Measurements from ENCODE around the gene KLK1.

KLK1 gene

GRCh38 chr19:50823389-50824042 lies at the start of gene KLK1:
Gene KLK1, minus strand, starts transcription at chr19:50823787. Its CDS starts 39 bp downstream, at chr19:50823748.
- in situ Hi-C loops (cut with HindIII; ENCODE audit: low sequenced_read_pairs), result no loop called here
- TF ChIP-seq, protein P1, sequence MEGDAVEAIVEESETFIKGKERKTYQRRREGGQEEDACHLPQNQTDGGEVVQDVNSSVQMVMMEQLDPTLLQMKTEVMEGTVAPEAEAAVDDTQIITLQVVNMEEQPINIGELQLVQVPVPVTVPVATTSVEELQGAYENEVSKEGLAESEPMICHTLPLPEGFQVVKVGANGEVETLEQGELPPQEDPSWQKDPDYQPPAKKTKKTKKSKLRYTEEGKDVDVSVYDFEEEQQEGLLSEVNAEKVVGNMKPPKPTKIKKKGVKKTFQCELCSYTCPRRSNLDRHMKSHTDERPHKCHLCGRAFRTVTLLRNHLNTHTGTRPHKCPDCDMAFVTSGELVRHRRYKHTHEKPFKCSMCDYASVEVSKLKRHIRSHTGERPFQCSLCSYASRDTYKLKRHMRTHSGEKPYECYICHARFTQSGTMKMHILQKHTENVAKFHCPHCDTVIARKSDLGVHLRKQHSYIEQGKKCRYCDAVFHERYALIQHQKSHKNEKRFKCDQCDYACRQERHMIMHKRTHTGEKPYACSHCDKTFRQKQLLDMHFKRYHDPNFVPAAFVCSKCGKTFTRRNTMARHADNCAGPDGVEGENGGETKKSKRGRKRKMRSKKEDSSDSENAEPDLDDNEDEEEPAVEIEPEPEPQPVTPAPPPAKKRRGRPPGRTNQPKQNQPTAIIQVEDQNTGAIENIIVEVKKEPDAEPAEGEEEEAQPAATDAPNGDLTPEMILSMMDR (IDR thresholded peaks at IDR 0.05; ENCODE audit: low read depth, low read length), result no peak
- DNase-seq (ENCODE audit: low read depth, low spot score), result no peak
- no peak within 1 kb of the TSS for H3K4me3 ChIP-seq (ENCODE audit: low read depth, low read length)

- TF ChIP-seq, protein P1 (IDR thresholded peaks at IDR 0.05; ENCODE audit: low read depth, low read length), result no peak
- H3K4me3 ChIP-seq (ENCODE audit: low read depth, low read length), result no peak within 1 kb of the TSS
- in situ Hi-C loops (cut with HindIII; ENCODE audit: low sequenced_read_pairs), result no loop called here
- DNase-seq (ENCODE audit: low read depth, low spot score), result no peak
Observed at GRCh38 chr19:50873056-50873455, 49.5 kb upstream of the KLK1 start, which contains the start of gene KLK2. Gene KLK2, plus strand, starts transcription at chr19:50873439. Its CDS starts 35 bp downstream, at chr19:50873474.

GRCh38 chr19:50870417-50871089 lies 47.0 kb upstream of the KLK1 start:
- in situ Hi-C loops (cut with HindIII; ENCODE audit: low sequenced_read_pairs), result no loop called here
- no peak for DNase-seq (ENCODE audit: low read depth, low spot score)
- TF ChIP-seq, protein P1 (IDR thresholded peaks at IDR 0.05; ENCODE audit: low read depth, low read length), result no peak
- H3K4me3 ChIP-seq (ENCODE audit: low read depth, low read length), result no peak overlapping the region

DNA sequence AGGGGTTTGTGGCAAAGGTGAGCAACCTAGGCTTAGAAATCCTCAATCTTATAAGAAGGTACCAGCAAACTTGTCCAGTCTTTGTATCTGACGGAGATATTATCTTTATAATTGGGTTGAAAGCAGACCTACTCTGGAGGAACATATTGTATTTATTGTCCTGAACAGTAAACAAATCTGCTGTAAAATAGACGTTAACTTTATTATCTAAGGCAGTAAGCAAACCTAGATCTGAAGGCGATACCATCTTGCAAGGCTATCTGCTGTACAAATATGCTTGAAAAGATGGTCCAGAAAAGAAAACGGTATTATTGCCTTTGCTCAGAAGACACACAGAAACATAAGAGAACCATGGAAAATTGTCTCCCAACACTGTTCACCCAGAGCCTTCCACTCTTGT lies 45.9 kb upstream of the KLK1 start:
- in situ Hi-C loops (cut with HindIII; ENCODE audit: low sequenced_read_pairs), result no loop called here
- TF ChIP-seq, protein P1 (IDR thresholded peaks at IDR 0.05; ENCODE audit: low read depth, low read length), result no peak
- DNase-seq (ENCODE audit: low read depth, low spot score), result no peak
- no peak overlapping the region for H3K4me3 ChIP-seq (ENCODE audit: low read depth, low read length)

DNA sequence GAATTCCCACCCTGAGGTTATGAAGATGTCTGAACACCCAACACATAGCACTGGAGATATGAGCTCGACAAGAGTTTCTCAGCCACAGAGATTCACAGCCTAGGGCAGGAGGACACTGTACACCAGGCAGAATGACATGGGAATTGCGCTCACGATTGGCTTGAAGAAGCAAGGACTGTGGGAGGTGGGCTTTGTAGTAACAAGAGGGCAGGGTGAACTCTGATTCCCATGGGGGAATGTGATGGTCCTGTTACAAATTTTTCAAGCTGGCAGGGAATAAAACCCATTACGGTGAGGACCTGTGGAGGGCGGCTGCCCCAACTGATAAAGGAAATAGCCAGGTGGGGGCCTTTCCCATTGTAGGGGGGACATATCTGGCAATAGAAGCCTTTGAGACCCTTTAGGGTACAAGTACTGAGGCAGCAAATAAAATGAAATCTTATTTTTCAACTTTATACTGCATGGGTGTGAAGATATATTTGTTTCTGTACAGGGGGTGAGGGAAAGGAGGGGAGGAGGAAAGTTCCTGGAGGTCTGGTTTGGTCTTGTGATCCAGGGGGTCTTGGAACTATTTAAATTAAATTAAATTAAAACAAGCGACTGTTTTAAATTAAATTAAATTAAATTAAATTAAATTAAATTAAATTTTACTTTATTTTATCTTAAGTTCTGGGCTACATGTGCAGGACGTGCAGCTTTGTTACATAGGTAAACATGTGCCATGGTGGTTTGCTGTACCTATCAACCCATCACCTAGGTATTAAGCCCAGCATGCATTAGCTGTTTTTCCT lies 38.1 kb upstream of the KLK1 start:
- TF ChIP-seq, protein P1 (IDR thresholded peaks at IDR 0.05; ENCODE audit: low read depth, low read length), result no peak
- no peak for DNase-seq (ENCODE audit: low read depth, low spot score)
- H3K4me3 ChIP-seq (ENCODE audit: low read depth, low read length), result no peak overlapping the region
- in situ Hi-C loops (cut with HindIII; ENCODE audit: low sequenced_read_pairs), result no loop called here

GRCh38 chr19:50861010-50861409 lies 37.4 kb upstream of the KLK1 start:
- no peak for DNase-seq (ENCODE audit: low read depth, low spot score)
- TF ChIP-seq, protein P1 (IDR thresholded peaks at IDR 0.05; ENCODE audit: low read depth, low read length), result no peak
- in situ Hi-C loops (cut with HindIII; ENCODE audit: low sequenced_read_pairs), result no loop called here
- no peak overlapping the region for H3K4me3 ChIP-seq (ENCODE audit: low read depth, low read length)
